GM21360 (cell line): Measurements from ENCODE around the gene COQ6.
"Not testable (repeated sequence)": the region's sequence is repeated elsewhere in the genome, so short reads cannot be mapped to it uniquely, and the experiment has no call there.

ENCODE experiments used
- ATAC-seq: cut with Tn5 transposase; IDR thresholded peaks from one replicate; pipeline ENCODE4 v1.9.1; 2021; ENCODE audit warnings: mild to moderate bottlenecking, moderate library complexity; ENCODE audit not compliant: unreplicated experiment

Gene COQ6

GRCh38 chr14:73977896-73978295 lies 27.8 kb downstream of the COQ6 start:
- ATAC-seq = no peak

- no peak for ATAC-seq
Observed at GRCh38 chr14:73988065-73988464, 38.0 kb downstream of the COQ6 start.

- ATAC-seq = not testable (repeated sequence)
Observed at GRCh38 chr14:73988656-73989055, 38.6 kb downstream of the COQ6 start.

GRCh38 chr14:73991092-73991491 lies 41.0 kb downstream of the COQ6 start:
- no peak for ATAC-seq

- ATAC-seq = not testable (repeated sequence)
Observed at GRCh38 chr14:73994926-73995325, 44.8 kb downstream of the COQ6 start.

GRCh38 chr14:73995977-73996378 lies 45.9 kb downstream of the COQ6 start:
- no peak for ATAC-seq

- ATAC-seq = no peak
Observed at GRCh38 chr14:73996731-73997107, 46.6 kb downstream of the COQ6 start.

GRCh38 chr14:73997108-73997943 lies 47.2 kb downstream of the COQ6 start:
- no peak for ATAC-seq

GRCh38 chr14:73997944-73998447 lies 47.9 kb downstream of the COQ6 start:
- no peak for ATAC-seq

GRCh38 chr14:73998726-73999125 lies 48.6 kb downstream of the COQ6 start:
- no peak for ATAC-seq

- ATAC-seq = not testable (repeated sequence)
Observed at GRCh38 chr14:74005664-74006063, 55.6 kb downstream of the COQ6 start.

- no peak for ATAC-seq
Observed at GRCh38 chr14:74008843-74009499, 58.9 kb downstream of the COQ6 start.
